ENCODE results near the gene MICOS13. TPM values are rescaled to one million over a fixed set of nuclear protein-coding genes. Genes with fewer than 3 reads are reported as not detected.

MICOS13 gene
- total RNA-seq, 1 experiment from 2014 or later: 32.5 TPM

- TF ChIP-seq AFF4 (CRISPR knock-in tag; IDR thresholded peaks at IDR 0.05; ENCODE audit: borderline replicate concordance) (no peak), JAZF1 (CRISPR knock-in tag; IDR thresholded peaks at IDR 0.05) (no peak), E2F5 (CRISPR knock-in tag; IDR thresholded peaks at IDR 0.05) (no peak), ZNF317 (CRISPR knock-in tag; IDR thresholded peaks at IDR 0.05; ENCODE audit: borderline replicate concordance, low read depth) (no peak), ZNF416 (CRISPR knock-in tag; IDR thresholded peaks at IDR 0.05) (no peak), MYBL2 (CRISPR knock-in tag; IDR thresholded peaks at IDR 0.05) (no peak), ATF2 (CRISPR knock-in tag; IDR thresholded peaks at IDR 0.05; ENCODE audit: borderline replicate concordance, low read depth) (no peak), ZNF671 (CRISPR knock-in tag; IDR thresholded peaks at IDR 0.05) (no peak)
Measured at GRCh38 chr19:5711713-5712161, 31.4 kb upstream of the MICOS13 start (continued).

- CTCF ChIA-PET: interaction anchor here (1.8 to 2.8 kb wide), 2 partner anchors 10 to 22 kb away, joined by 5 to 12 read pairs; partner anchors contain the start of genes CATSPERD and RPL36
Measured at GRCh38 chr19:5711025-5711424, 30.7 kb upstream of the MICOS13 start.

More at GRCh38 chr19:5711025-5711424, 30.7 kb upstream of the MICOS13 start:
- H3K4me1 Mint-ChIP-seq: no peaks in the 10 kb centered on the region
- no peaks in the 10 kb centered on the region for H3K27me3 Mint-ChIP-seq (ENCODE audit: low read depth)
- no peak overlapping the region for H3K27ac Mint-ChIP-seq
- peaks cover 50% of the 10 kb centered on the region for H3K36me3 Mint-ChIP-seq
- TF ChIP-seq HMGA2 (CRISPR knock-in tag; IDR thresholded peaks at IDR 0.05) (no peak), ZNF263 (CRISPR knock-in tag; IDR thresholded peaks at IDR 0.05; ENCODE audit: low read depth) (no peak), ARID4B (CRISPR knock-in tag; IDR thresholded peaks at IDR 0.05; ENCODE audit: borderline replicate concordance) (no peak), NR1H2 (CRISPR knock-in tag; IDR thresholded peaks at IDR 0.05) (no peak), ZNF425 (CRISPR knock-in tag; conservative IDR thresholded peaks at IDR 0.05) (no peak), NFATC4 (CRISPR knock-in tag; IDR thresholded peaks at IDR 0.05) (no peak)
- POLR2A ChIA-PET: no interaction called here
- H3K4me3 Mint-ChIP-seq: no peak overlapping the region
- H3K9me3 Mint-ChIP-seq: no peaks in the 10 kb centered on the region
- ATAC-seq (no peak), DNase-seq (ENCODE audit: low spot score) (no peak)
